Measurements from ENCODE around the gene INMT.

GRCh38 chr7:30730097-30730496 lies 21.8 kb upstream of the INMT start:
- TF ChIP-seq, protein P1, sequence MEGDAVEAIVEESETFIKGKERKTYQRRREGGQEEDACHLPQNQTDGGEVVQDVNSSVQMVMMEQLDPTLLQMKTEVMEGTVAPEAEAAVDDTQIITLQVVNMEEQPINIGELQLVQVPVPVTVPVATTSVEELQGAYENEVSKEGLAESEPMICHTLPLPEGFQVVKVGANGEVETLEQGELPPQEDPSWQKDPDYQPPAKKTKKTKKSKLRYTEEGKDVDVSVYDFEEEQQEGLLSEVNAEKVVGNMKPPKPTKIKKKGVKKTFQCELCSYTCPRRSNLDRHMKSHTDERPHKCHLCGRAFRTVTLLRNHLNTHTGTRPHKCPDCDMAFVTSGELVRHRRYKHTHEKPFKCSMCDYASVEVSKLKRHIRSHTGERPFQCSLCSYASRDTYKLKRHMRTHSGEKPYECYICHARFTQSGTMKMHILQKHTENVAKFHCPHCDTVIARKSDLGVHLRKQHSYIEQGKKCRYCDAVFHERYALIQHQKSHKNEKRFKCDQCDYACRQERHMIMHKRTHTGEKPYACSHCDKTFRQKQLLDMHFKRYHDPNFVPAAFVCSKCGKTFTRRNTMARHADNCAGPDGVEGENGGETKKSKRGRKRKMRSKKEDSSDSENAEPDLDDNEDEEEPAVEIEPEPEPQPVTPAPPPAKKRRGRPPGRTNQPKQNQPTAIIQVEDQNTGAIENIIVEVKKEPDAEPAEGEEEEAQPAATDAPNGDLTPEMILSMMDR (IDR thresholded peaks at IDR 0.05; ENCODE audit: control extremely low read depth in 1 of 3, insufficient read depth in 1 of 3, low read depth in 1 of 3, low read length in 3 of 3), result no peak
- TF ChIP-seq JUND (IDR thresholded peaks at IDR 0.05; ENCODE audit: low read length), result no peak
- no peak for TF ChIP-seq EZH2 (IDR thresholded peaks at IDR 0.05; ENCODE audit: low read depth, low read length, severe bottlenecking)
- TF ChIP-seq ZNF274 (IDR thresholded peaks at IDR 0.05; ENCODE audit: borderline replicate concordance, extremely low read depth, low read length), result no peak
- no peak for TF ChIP-seq POLR2A (IDR thresholded peaks at IDR 0.05; ENCODE audit: control extremely low read depth in 1 of 2, low read depth in 2 of 2, low read length in 2 of 2)
- no peak for TF ChIP-seq RAD21 (IDR thresholded peaks at IDR 0.05 in 1 of 2, conservative IDR thresholded peaks at IDR 0.05 in 1 of 2; ENCODE audit: low read depth in 2 of 2, low read length in 2 of 2)
- TF ChIP-seq, protein P2, sequence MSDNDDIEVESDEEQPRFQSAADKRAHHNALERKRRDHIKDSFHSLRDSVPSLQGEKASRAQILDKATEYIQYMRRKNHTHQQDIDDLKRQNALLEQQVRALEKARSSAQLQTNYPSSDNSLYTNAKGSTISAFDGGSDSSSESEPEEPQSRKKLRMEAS (IDR thresholded peaks at IDR 0.05), result no peak
- TF ChIP-seq, protein P3, sequence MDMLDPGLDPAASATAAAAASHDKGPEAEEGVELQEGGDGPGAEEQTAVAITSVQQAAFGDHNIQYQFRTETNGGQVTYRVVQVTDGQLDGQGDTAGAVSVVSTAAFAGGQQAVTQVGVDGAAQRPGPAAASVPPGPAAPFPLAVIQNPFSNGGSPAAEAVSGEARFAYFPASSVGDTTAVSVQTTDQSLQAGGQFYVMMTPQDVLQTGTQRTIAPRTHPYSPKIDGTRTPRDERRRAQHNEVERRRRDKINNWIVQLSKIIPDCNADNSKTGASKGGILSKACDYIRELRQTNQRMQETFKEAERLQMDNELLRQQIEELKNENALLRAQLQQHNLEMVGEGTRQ (IDR thresholded peaks at IDR 0.05; ENCODE audit: low read length), result no peak
- no peak for TF ChIP-seq SRF (IDR thresholded peaks at IDR 0.05; ENCODE audit: low read depth, low read length)
- TF ChIP-seq CHD1 (IDR thresholded peaks at IDR 0.05; ENCODE audit: low read depth, low read length), result no peak
- TF ChIP-seq CHD2 (IDR thresholded peaks at IDR 0.05; ENCODE audit: low read length), result no peak
- TF ChIP-seq EGR1 (IDR thresholded peaks at IDR 0.05; ENCODE audit: borderline replicate concordance, low read depth, low read length), result no peak
- TF ChIP-seq POLR2AphosphoS5 (IDR thresholded peaks at IDR 0.05; ENCODE audit: low read depth, low read length), result no peak
- TF ChIP-seq HDAC6 (IDR thresholded peaks at IDR 0.05; ENCODE audit: low read depth, low read length), result no peak
